SHP77 (cell line): ENCODE data around the gene TMEM179.
A peak's percentile ranks its signal among the peaks of the same experiment; 100 is the strongest.
"Not testable (repeated sequence)": the region's sequence is repeated elsewhere in the genome, so short reads cannot be mapped to it uniquely, and the experiment has no call there.

Experiments
- DNase-seq, 2 experiments: peaks; one replicate each; lab custom pipeline; 2025; lab: John Stamatoyannopoulos, UW

TMEM179 gene

DNA sequence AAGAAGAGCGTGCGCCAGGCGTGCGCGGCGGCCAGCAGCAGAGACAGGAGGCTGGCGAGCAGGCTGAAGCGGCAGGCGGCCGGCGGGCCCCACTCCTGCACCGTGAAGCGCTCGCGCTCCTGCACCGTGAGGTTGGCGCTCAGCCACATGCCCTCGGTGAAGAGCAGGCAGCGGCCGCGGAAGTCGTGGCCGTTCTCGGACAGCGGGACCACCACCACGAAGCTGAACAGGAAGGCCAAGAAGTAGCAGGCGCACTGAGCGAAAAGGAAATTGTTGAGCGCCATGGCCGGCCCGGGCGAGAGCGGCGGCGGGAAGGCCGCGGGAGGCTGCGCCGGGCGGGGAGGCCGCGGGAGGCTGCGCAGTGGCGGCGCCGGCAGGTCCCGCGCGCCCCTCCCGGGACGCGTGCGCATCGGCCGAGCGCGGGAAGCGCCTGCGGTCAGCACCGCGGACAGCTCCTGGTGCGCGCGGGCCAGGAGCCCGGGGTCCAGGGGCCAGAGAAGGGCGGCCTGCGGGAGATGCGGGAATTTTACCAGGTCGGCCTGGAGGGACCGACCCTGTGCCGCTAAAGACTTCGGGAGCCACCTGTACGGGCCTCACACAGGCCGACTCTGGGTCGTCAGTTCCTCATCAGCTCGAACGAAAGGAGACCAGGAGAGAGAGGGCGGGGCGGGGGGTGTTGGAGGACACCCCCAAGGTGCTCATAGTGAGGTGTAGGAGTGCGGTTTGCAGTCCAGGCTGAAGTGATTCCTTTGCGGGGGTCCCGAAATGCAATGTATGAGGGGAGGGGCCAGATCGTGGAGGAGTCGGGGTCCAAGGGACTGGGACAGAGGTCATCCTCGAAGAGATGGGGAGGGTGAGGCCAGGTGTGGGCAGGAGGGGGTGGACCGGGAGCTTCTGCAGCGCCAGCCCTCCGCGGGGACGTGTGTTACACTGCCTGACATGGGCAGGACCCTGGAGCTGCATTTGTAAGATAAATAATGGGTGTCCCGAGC lies at the start of gene TMEM179:
TMEM179 (minus strand) TSS at position 315 of the 992 bp plus-strand sequence; CDS start at position 284, 31 bp downstream.
- no peak for DNase-seq

GRCh38 chr14:104654119-104654518 lies 49.5 kb upstream of the TMEM179 start:
- no peak for DNase-seq

DNA sequence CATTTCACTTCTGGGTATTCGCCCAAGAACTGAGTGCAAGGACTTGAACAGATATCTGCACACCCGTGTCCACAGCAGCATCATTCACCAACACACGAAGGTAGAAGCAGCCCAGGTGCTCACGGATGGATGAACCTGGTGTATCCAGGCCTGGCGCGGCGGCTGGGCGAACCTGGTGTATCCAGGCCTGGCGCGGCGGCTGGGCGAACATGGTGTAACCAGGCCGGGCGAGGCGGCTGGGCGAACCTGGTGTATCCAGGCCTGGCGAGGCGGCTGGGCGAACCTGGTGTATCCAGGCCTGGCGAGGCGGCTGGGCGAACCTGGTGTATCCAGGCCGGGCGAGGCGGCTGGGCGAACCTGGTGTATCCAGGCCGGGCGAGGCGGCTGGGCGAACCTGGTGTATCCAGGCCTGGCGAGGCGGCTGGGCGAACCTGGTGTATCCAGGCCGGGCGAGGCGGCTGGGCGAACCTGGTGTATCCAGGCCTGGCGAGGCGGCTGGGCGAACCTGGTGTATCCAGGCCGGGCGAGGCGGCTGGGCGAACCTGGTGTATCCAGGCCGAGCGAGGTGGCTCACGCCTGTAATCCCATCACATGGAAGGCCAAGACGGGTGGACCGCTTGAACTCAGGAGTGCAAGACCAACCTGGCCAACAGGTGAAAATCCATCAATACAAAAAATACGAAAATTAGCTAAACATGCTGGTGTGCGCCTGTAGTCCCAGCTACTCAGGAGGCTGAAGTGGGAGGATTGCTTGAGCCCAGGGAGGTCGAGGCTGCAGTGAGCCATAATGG lies 48.8 kb upstream of the TMEM179 start:
- not testable (repeated sequence) for DNase-seq

GRCh38 chr14:104652386-104652785 lies 47.8 kb upstream of the TMEM179 start:
- no peak for DNase-seq

GRCh38 chr14:104651876-104652260 lies 47.3 kb upstream of the TMEM179 start:
- DNase-seq, result peak; percentile 10 to 36

DNA sequence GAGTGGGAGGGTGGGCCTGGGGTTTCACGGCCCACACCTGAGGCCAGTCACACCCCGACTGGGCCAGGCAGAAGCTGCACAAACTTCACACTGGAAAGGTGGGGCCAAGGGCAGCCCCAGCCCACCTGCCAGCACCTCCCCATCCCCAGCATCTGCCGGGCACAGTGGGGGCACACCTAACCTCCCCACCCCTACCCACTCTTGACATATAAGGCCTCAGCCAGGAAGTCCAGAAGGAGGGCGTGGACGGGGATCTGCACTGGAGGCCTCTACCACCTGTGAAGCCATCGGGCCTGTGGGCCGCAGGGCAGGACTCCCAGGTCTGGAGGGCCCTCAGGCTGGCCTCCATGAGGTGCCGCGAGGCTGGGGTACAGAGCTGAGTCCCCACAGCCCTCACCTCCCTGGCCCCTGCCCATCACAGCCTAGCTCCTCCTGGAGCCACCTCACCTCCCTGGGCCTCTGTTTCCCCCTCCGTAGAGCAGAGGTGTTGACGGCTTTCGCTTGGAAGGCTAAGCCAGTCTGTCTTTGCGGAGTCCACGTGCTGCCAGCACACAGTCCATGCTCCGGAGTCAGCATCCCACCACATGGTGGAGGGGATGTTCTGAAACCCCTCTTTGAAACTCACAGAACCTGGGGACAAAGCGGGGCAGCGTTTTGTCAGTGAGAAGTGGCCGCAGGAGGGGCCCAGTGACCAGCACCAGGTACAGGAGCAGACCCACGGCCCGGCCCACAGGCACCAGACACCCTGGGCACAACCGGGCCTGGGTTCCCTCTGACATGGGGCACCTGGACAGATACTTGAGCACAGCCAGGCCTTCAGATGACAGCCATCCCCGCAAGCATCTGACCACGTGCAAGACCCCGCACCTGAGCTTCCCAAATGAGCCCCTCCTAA lies 46.7 kb upstream of the TMEM179 start:
- no peak for DNase-seq

DNA sequence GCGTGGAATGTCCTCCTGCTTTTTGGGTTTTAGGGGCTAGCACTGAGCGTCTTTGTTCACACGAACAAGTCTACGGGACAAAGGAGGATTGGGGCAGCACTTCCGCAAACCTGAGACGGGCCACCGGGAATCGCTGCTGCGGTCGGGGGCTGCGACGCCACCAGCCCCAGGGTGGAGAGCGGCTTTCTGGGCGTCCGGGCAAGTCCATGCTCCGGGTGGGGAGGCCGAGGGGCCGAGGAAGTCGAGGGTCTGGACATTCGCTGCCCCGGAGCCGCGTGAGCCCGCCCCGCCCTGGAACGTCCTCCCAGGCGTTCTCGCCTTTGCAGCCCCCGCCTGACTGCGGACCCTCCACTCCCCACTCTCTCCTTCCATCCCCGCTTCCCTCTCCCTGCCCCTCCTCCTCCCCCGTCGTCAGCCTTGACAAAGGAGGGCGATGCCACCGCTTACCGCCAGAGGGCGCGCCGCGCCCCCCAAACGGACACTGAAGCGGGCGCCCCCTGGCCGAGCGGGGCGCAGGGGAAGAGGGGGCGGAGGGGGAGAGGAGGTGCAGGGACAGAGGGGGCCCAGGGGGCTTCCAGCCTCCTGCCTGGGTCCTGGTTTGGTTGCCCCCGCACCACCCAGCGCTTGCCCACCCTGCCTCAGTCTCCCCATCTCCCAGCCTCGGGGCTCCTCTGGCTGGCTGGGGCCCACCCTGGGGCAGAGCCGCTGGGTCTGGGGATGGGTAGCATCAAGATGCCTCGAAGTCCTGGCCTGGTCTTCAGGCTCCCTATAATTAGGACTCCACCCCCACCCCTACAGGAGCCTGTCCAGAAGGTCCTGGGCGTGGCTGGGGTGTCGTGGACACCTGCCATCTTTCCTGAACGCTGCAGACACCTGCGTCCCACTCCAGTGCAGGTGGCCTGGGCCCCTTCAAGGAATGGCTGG lies 45.7 kb upstream of the TMEM179 start:
- no peak for DNase-seq

DNA sequence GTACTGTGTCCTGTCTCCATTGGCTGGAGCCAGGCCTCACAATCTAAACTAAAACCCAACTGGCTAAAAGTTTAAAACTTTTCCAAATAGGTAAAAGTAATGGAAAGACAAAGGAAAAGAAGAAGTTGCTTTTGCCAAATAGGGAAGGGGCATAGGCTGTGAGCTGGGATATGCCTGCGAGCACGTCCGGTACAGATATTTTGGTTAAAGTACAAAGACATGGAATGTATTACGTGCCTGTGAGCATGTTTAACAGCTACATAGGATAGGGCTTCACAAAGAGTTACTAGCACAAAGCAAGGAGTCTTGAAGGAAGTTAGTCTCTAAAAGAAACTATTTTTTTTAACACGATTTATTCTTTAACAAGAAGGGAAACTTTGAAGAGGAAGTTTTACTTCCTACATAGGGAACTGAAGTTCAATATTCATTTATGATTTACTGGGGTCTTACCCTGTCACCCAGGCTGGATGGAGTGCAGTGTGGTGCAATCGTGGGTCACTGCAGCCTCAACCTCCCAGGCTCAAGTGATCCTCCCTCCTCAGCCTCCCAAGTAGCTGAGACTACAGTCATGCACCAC lies 43.0 kb upstream of the TMEM179 start:
- no peak for DNase-seq

DNA sequence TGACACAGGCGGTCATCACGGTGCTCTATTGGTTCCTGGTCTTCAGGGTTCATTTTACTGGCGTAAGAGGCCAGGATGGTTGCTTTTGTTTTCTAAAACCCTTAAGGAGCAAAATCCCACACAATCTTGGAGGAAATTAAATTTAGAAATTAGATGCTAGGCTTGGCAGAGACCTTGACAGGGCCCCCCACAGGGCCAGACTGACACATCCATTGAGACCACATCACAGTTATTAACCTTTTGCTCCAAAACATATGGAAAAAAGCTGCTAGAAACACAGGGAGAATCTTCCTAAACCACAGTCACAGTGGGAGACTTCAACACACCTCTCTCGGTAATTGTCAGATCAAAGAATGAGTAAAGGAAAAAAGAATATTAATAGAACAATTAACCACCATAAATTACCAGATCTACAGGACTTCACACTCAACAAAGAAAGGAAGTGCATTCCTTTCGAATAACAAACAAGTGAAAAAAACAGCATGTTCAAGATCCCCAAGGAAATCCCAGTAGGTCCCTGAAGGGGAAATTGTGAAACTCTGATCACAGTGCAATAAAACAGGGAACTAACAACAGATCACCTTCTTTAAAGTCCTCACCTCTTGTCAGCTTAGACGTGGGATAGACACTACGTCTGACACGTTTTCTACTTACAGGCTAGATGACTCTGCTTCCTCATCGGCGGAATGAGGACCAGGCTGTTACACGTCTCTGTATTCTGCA lies 40.2 kb upstream of the TMEM179 start:
- DNase-seq, result no peak

GRCh38 chr14:104644091-104644635 lies 39.6 kb upstream of the TMEM179 start:
- DNase-seq, result no peak

- no peak for DNase-seq
Measured at GRCh38 chr14:104643306-104643705, 38.7 kb upstream of the TMEM179 start.

DNA sequence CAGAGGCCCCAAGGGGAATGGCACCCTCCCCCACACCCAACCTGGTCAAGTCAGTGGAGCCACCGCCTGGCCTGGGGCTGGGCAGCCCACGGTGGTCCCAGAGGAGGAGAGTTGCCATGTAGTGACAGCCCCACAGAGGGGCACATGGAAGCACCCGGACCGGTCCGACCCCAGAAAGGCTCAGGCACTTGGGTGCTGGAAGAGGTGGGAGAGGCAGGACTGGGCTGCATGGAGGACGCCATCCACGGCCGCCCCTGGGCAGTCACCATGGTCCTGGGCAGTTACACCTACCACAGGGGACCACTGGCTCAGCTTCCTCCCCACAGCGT lies 37.9 kb upstream of the TMEM179 start:
- no peak for DNase-seq

DNA sequence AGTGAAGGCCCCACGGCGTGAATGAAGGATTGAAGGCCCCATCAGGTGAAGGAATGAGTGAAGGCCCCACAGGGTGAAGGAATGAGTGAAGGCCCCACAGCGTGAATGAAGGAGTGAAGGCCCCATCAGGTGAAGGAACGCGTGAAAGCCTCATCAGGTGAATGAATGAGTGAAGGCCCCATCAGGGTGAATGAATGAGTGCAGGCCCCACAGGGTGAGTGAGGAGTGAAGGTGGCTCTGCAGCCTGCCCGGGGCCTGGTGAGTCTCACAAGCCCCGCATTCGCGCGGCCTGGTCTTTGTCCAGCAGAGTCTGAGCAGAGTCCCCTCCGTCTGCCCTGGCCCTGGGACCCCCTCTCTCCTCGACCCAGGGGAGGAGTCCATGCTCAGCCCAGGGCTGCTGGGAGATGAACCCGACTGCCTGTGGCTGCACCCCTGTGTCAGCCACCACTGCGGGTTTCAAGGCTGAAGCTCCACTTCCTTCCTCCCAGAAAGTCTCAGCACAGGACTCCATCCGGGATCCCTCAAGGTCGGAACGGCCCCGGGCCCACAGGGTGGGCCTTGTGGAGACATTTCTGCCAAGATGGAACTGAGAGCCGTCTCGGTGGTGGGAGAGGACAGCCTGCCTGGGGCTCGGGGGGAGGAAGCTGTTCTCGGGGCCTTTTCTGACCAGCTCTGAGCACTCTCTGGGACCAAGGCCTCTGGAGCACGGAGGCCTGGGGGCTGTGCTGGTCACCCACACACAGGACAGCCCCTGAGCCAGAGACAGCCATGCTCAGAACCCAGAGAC lies 37.4 kb upstream of the TMEM179 start:
- DNase-seq, result no peak

DNA sequence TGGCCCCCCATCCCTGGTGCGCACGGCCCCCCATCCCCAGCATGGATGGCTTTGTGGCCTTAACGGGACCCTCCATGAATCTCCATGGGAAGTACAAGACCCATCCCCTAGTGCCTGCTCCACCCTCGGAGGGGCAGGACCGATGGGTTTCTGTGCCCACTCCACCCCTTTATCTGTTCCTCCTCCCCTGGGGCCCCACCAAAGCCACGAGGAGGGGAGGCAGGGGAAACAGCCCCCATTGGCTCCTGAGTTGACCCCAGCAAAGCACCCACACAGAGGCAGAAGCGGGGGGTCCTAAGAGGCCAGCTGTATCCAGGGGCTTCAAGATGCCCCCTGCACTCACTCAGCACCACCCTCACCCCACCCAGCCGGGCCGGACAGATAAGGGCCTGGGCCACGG lies 36.1 kb upstream of the TMEM179 start:
- DNase-seq, result no peak

- peak; percentile 45 to 53 for DNase-seq
Measured at GRCh38 chr14:104639885-104640548, 35.4 kb upstream of the TMEM179 start.

GRCh38 chr14:104639471-104639870 lies 34.9 kb upstream of the TMEM179 start:
- DNase-seq, result no peak

DNA sequence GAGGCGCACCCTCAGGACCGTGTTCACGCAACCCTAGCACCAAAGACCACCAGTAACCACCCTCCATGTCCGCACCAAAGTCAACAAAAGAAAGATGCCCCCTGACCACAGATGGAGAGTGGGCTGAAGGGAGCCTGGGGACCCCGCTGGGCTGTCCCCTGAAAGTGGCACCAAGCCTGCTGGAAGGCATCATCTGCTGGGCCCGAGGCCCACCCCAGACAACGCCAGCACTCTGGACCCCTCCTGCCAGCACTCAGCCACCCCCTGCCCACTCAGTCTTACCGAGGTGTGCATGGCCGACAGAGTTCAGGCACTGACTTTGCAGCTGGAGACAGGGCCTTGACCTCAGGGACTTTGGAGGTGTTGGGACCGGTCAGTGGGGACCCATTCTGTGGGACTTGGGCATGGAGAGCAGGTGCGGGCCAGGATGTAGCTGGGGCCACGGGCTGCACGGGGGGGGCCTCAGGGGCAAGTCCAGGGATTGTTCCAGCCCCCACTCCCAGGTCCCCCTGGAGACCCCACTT lies 34.4 kb upstream of the TMEM179 start:
- DNase-seq, result no peak

GRCh38 chr14:104638190-104638589 lies 33.6 kb upstream of the TMEM179 start:
- DNase-seq, result no peak
